AG08396 (cell line): ENCODE results near the gene DHX40.
A peak's percentile ranks its signal among the peaks of the same experiment; 100 is the strongest.
"Not testable (repeated sequence)": the region's sequence is repeated elsewhere in the genome, so short reads cannot be mapped to it uniquely, and the experiment has no call there.

Source experiments
- DNase-seq: peaks from one replicate; pipeline ENCODE4 v3.0.0; 2012; ENCODE audit warnings: low spot score, mixed read lengths

Gene DHX40

GRCh38 chr17:59565171-59565958 is at the start of gene DHX40:
Gene DHX40, plus strand, starts transcription at chr17:59565610. Its CDS starts 62 bp downstream, at chr17:59565672.
- peak; percentile 95 for DNase-seq

- DNase-seq = no peak
These were observed 49.0 kb upstream of the DHX40 start for GRCh38 chr17:59516451-59516850.

GRCh38 chr17:59519132-59519531 is 46.3 kb upstream of the DHX40 start:
- DNase-seq = no peak

- no peak for DNase-seq
These were observed 45.2 kb upstream of the DHX40 start for GRCh38 chr17:59520251-59520650.

- peak; percentile 87 for DNase-seq
These were observed 43.8 kb upstream of the DHX40 start for GRCh38 chr17:59521465-59522126.

GRCh38 chr17:59524930-59525329 is 40.5 kb upstream of the DHX40 start:
- not testable (repeated sequence) for DNase-seq

GRCh38 chr17:59525668-59526067 is 39.7 kb upstream of the DHX40 start:
- DNase-seq = no peak

GRCh38 chr17:59526451-59526850 is 39.0 kb upstream of the DHX40 start:
- DNase-seq = no peak

GRCh38 chr17:59527325-59527917 is 38.0 kb upstream of the DHX40 start:
- no peak for DNase-seq

- no peak for DNase-seq
These were observed 37.5 kb upstream of the DHX40 start for GRCh38 chr17:59527931-59528330.

GRCh38 chr17:59530531-59530930 is 34.9 kb upstream of the DHX40 start:
- no peak for DNase-seq

GRCh38 chr17:59533694-59534093 is 31.7 kb upstream of the DHX40 start:
- DNase-seq = no peak

- no peak for DNase-seq
These were observed 30.8 kb upstream of the DHX40 start for GRCh38 chr17:59534583-59534982.

GRCh38 chr17:59538195-59538909 is 27.1 kb upstream of the DHX40 start:
- no peak for DNase-seq

- DNase-seq = no peak
These were observed 22.3 kb upstream of the DHX40 start for GRCh38 chr17:59542960-59543635.

GRCh38 chr17:59545942-59546341 is 19.5 kb upstream of the DHX40 start:
- no peak for DNase-seq

- DNase-seq = no peak
These were observed 18.1 kb upstream of the DHX40 start for GRCh38 chr17:59547131-59547915.

- DNase-seq = not testable (repeated sequence)
These were observed 16.4 kb upstream of the DHX40 start for GRCh38 chr17:59548985-59549384.

GRCh38 chr17:59550703-59551102 is 14.7 kb upstream of the DHX40 start:
- DNase-seq = no peak

GRCh38 chr17:59558039-59558438 is 7.4 kb upstream of the DHX40 start:
- DNase-seq = no peak

- peak; percentile 14 for DNase-seq
These were observed 6.5 kb upstream of the DHX40 start for GRCh38 chr17:59558953-59559352.
